ENCODE results near the gene TEKT2.

Gene TEKT2

DNA sequence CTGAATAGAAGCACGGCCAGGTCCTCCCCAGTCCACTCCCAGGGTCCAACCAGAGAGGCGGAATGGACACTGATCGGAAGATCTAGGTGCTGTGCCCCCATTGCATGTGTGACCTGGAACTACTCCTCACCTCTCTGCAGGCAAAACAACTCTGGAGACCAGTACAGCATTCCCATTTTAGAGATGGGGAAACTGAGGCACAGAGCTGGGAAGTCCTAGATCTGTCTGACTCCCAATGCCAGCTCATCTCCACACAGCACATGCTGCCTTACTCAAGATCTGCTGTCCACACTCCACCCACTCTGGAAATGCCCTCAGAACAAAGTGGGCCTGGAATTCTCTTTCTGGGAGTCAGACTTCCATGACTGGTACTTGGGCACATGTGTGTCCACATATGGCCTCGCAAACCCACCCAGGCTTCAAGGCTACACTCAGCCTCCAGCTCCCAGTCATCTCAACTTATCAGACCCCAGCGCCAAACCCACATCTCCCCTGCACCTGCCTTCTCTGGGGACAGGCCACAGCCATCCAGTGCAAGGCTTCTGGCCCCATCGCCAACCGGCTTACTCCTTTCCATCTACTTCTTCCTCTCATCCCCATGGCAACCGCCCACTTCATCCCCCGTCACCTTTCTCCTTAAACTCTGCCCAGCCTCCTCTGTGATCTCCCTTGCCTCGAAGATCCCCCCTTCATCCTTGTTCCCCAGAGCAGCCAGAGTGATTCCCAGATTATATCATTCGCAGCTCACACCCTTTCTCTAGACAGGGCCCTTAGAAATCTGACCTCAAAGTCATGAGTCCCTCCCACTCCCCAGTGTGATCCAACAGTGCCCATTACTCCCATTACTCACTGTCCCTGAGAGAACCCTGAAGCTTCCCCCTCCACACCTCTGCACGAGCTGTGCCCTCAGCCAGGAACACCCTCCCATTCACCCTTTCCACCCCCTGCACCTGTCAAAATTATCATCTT is 38.5 kb downstream of the TEKT2 start:
- Histone ChIP-seq H3K4me1 (ENCODE audit: control insufficient read depth, insufficient read depth, low read length) (no peaks in the 10 kb centered on the region), H3K27ac (ENCODE audit: low read depth, low read length) (no peak overlapping the region), H3K36me3 (ENCODE audit: control insufficient read depth, insufficient read depth, low read length) (no peaks in the 10 kb centered on the region), H3K4me3 (ENCODE audit: low read depth, low read length) (no peak overlapping the region), H3K9ac (ENCODE audit: low read depth, low read length) (no peak overlapping the region), H3K9me3 (ENCODE audit: control insufficient read depth, insufficient read depth, low read length) (no peaks in the 10 kb centered on the region), H3K27me3 (ENCODE audit: control insufficient read depth, insufficient read depth, low read length) (peaks cover 36% of the 10 kb centered on the region)

- H3K4me3 ChIP-seq (ENCODE audit: low read depth, low read length): no peak overlapping the region
- no peaks in the 10 kb centered on the region for H3K4me1 ChIP-seq (ENCODE audit: control insufficient read depth, insufficient read depth, low read length)
- H3K9ac ChIP-seq (ENCODE audit: low read depth, low read length): no peak overlapping the region
- no peak overlapping the region for H3K27ac ChIP-seq (ENCODE audit: low read depth, low read length)
- H3K9me3 ChIP-seq (ENCODE audit: control insufficient read depth, insufficient read depth, low read length): no peaks in the 10 kb centered on the region
- no peaks in the 10 kb centered on the region for H3K36me3 ChIP-seq (ENCODE audit: control insufficient read depth, insufficient read depth, low read length)
- H3K27me3 ChIP-seq (ENCODE audit: control insufficient read depth, insufficient read depth, low read length): peaks cover 36% of the 10 kb centered on the region
Measured at GRCh38 chr1:36123356-36123755, 39.5 kb downstream of the TEKT2 start.

DNA sequence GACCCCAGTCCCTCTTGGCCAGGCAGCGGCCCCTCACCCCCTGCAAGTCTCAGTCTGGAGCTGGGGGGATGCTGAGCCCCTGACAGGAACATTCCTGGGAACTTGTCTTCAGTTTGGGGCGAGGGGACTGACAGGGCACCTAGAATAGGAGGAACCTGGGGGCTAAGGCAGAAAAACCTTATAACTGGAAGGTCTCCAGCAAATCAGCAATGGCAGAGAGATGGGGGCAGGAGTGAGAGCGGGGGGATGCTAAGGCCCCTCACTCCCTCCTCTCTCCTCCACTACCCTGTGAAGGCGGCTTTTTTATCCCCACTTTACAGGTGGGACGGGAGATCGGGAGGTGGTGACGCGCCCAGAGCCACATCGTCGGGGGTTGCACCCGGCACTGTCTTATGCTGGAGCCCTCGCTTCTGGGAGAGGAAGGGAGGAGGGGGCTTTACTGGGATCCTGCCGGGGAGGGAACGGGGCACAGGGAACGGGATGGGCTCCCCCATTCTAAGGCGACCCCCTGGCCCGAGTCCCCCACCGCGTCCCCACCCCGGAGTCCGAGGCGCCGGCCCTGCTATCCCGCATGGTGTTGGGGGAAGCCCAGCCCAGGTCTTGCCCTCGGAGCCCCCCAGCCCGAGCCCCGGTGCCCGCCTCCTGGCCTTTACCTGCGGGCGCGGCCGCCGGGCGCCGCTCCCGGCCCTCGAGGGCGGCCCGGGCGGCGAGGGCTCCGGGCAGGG is 40.7 kb downstream of the TEKT2 start:
- no peak overlapping the region for H3K27ac ChIP-seq (ENCODE audit: low read depth, low read length)
- H3K4me3 ChIP-seq (ENCODE audit: low read depth, low read length): peak overlapping the region; percentile 34; the same call in 1 of the 2 replicates
- H3K4me1 ChIP-seq (ENCODE audit: control insufficient read depth, insufficient read depth, low read length): no peaks in the 10 kb centered on the region
- H3K9ac ChIP-seq (ENCODE audit: low read depth, low read length): no peak overlapping the region
- no peaks in the 10 kb centered on the region for H3K9me3 ChIP-seq (ENCODE audit: control insufficient read depth, insufficient read depth, low read length)
- H3K36me3 ChIP-seq (ENCODE audit: control insufficient read depth, insufficient read depth, low read length): no peaks in the 10 kb centered on the region
- peaks cover 36% of the 10 kb centered on the region for H3K27me3 ChIP-seq (ENCODE audit: control insufficient read depth, insufficient read depth, low read length)

GRCh38 chr1:36125129-36125991 is 41.5 kb downstream of the TEKT2 start, which contains the start of gene COL8A2:
Gene COL8A2, minus strand, starts transcription at chr1:36125222. Its CDS starts 24,980 bp downstream, at chr1:36100242.
- H3K27ac ChIP-seq (ENCODE audit: low read depth, low read length): no peak within 1 kb of the TSS
- no peaks in the 10 kb centered on the region for H3K36me3 ChIP-seq (ENCODE audit: control insufficient read depth, insufficient read depth, low read length)
- H3K4me1 ChIP-seq (ENCODE audit: control insufficient read depth, insufficient read depth, low read length): no peaks in the 10 kb centered on the region
- H3K9ac ChIP-seq (ENCODE audit: low read depth, low read length): no peak within 1 kb of the TSS
- peaks cover 36% of the 10 kb centered on the region for H3K27me3 ChIP-seq (ENCODE audit: control insufficient read depth, insufficient read depth, low read length)
- no peaks in the 10 kb centered on the region for H3K9me3 ChIP-seq (ENCODE audit: control insufficient read depth, insufficient read depth, low read length)
- H3K4me3 ChIP-seq (ENCODE audit: low read depth, low read length): peak within 1 kb of the TSS; percentile 34; the same call in 1 of the 2 replicates

- H3K9me3 ChIP-seq (ENCODE audit: control insufficient read depth, insufficient read depth, low read length): no peaks in the 10 kb centered on the region
- no peak overlapping the region for H3K9ac ChIP-seq (ENCODE audit: low read depth, low read length)
- H3K36me3 ChIP-seq (ENCODE audit: control insufficient read depth, insufficient read depth, low read length): no peaks in the 10 kb centered on the region
- no peaks in the 10 kb centered on the region for H3K4me1 ChIP-seq (ENCODE audit: control insufficient read depth, insufficient read depth, low read length)
- no peak overlapping the region for H3K4me3 ChIP-seq (ENCODE audit: low read depth, low read length)
- H3K27me3 ChIP-seq (ENCODE audit: control insufficient read depth, insufficient read depth, low read length): peaks cover 36% of the 10 kb centered on the region
- H3K27ac ChIP-seq (ENCODE audit: low read depth, low read length): no peak overlapping the region
Measured at GRCh38 chr1:36126005-36126716, 42.3 kb downstream of the TEKT2 start.

DNA sequence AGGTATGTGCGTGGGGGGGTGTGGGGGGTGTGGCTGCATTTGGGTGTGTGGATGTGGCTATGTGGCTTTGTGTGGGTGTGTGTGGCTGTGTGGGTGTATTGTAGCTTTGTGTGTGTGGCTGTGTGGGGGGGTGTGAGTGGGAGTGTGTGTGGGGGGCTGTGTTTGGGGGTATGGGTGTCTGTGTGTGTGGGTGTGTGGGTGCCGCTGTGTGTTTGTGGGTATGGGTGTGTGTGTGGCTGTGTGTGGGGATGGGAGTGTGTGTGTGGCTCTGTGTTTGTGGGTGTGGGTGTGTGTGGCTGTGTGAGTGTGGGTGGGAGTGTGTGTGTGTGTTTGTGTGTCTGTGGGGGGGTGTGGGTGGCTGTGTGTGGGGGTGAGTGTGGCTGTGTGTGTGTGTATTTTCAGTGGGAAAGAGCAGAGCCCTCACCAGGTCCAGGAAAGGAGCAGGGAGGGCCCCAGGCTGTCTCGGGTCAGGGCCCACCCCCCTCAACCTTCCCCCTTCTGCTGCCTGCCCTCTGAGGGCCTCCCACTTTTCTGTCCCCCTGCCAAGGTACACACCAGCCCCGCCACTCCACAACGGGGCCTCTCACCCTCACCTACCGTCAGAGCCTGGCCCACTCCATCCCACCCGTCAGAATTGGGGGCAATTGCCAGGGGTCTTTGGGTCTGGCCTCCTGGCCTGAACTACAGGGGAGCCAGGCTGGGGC is 43.1 kb downstream of the TEKT2 start:
- H3K9me3 ChIP-seq (ENCODE audit: control insufficient read depth, insufficient read depth, low read length): no peaks in the 10 kb centered on the region
- no peaks in the 10 kb centered on the region for H3K36me3 ChIP-seq (ENCODE audit: control insufficient read depth, insufficient read depth, low read length)
- H3K4me1 ChIP-seq (ENCODE audit: control insufficient read depth, insufficient read depth, low read length): no peaks in the 10 kb centered on the region
- H3K4me3 ChIP-seq (ENCODE audit: low read depth, low read length): no peak overlapping the region
- H3K27ac ChIP-seq (ENCODE audit: low read depth, low read length): no peak overlapping the region
- H3K27me3 ChIP-seq (ENCODE audit: control insufficient read depth, insufficient read depth, low read length): peaks cover 36% of the 10 kb centered on the region
- H3K9ac ChIP-seq (ENCODE audit: low read depth, low read length): no peak overlapping the region

DNA sequence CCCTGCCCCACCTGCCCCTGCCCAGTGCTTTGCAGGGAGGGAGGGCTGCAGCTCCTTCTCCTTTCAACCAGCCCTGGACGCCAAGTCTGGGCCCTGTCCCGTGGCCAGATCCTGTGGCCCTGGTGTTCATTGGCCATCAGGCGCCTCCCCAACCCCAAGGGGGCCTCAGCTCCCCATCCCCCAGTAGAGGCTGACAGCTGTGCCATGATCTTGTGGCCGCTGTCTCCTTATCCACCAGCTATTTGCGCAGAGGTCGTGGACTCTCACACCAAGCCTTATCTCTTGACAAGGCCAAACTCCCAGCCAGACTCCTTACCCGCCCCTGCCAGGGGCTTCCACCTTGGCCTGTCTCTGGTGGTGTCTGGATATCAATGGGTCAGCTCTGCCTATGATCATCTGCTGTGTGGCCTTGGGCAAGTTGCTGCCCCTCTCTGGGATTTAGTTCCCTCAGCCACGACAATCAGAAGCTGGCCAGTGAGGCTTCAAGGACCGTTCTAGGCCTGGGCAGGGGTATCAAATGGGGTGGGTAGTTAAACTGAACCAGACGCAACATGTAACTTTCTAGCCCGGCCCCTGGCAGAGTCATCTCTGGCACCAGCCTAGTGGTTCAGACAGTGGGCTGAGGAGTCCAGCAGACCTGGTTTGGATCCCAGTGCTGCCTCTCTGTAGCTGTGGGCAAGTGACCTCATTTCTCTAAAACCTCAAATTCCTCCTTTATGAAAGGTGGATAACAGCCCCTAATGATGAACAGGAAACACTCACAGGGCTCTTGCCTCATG is 44.4 kb downstream of the TEKT2 start:
- Histone ChIP-seq H3K9ac (ENCODE audit: low read depth, low read length) (no peak overlapping the region), H3K27me3 (ENCODE audit: control insufficient read depth, insufficient read depth, low read length) (peaks cover 30% of the 10 kb centered on the region), H3K27ac (ENCODE audit: low read depth, low read length) (no peak overlapping the region), H3K36me3 (ENCODE audit: control insufficient read depth, insufficient read depth, low read length) (no peaks in the 10 kb centered on the region), H3K4me1 (ENCODE audit: control insufficient read depth, insufficient read depth, low read length) (no peaks in the 10 kb centered on the region), H3K4me3 (ENCODE audit: low read depth, low read length) (no peak overlapping the region), H3K9me3 (ENCODE audit: control insufficient read depth, insufficient read depth, low read length) (no peaks in the 10 kb centered on the region)

DNA sequence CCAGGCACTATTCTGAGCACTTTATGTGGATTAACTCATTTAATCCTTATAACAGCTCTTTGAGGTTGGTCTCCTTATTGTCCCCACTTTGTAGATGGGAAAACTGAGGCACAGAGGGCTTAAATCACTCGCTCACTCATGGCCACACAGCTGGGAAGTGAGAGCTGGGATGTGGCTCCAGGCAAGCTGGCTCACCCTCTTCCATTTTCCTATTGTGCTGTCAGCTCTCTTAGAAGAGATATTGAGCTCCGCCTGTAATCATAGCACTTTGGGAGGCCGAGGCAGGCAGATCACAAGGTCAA is 45.0 kb downstream of the TEKT2 start:
- Histone ChIP-seq H3K9ac (ENCODE audit: low read depth, low read length) (no peak overlapping the region), H3K27me3 (ENCODE audit: control insufficient read depth, insufficient read depth, low read length) (peaks cover 24% of the 10 kb centered on the region), H3K27ac (ENCODE audit: low read depth, low read length) (no peak overlapping the region), H3K4me1 (ENCODE audit: control insufficient read depth, insufficient read depth, low read length) (no peaks in the 10 kb centered on the region), H3K9me3 (ENCODE audit: control insufficient read depth, insufficient read depth, low read length) (no peaks in the 10 kb centered on the region), H3K4me3 (ENCODE audit: low read depth, low read length) (no peak overlapping the region), H3K36me3 (ENCODE audit: control insufficient read depth, insufficient read depth, low read length) (no peaks in the 10 kb centered on the region)

DNA sequence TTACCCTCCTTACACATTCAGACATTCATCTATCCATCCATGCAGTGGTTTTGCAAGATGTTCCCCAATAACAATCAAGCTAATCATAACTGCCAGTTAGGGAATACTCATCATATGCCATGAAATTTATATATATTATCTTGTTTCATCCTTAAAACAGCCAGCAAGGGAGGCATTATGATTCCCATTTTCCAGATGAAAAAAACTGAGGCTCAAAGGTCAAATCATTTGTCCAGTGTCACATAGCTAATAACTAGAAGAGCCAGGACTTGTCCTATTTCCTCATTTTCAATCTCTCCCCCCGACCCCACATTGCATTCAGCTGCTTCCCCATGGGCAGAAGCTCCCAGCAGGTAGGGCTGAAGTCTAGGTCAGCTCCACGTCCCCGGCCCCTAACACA is 48.1 kb downstream of the TEKT2 start:
- no peak overlapping the region for H3K4me3 ChIP-seq (ENCODE audit: low read depth, low read length)
- no peaks in the 10 kb centered on the region for H3K9me3 ChIP-seq (ENCODE audit: control insufficient read depth, insufficient read depth, low read length)
- H3K9ac ChIP-seq (ENCODE audit: low read depth, low read length): no peak overlapping the region
- H3K4me1 ChIP-seq (ENCODE audit: control insufficient read depth, insufficient read depth, low read length): no peaks in the 10 kb centered on the region
- H3K36me3 ChIP-seq (ENCODE audit: control insufficient read depth, insufficient read depth, low read length): peaks cover 8% of the 10 kb centered on the region
- no peaks in the 10 kb centered on the region for H3K27me3 ChIP-seq (ENCODE audit: control insufficient read depth, insufficient read depth, low read length)
- H3K27ac ChIP-seq (ENCODE audit: low read depth, low read length): no peak overlapping the region
